GM23338 (cell line): ENCODE results near the gene BMP8B. TPM values are rescaled to one million over a fixed set of nuclear protein-coding genes. Genes with fewer than 3 reads are reported as not detected.

Experiments
- ATAC-seq: fragments of 200-7000 bp; cut with Tn5 transposase; 3 replicates; pipeline ENCODE4 v1.9.1; 2020
- DNase-seq: peaks from one replicate; pipeline ENCODE4 v3.0.0-alpha.2; 2015; ENCODE audit warnings: low spot score
- H2AFZ ChIP-seq: fragments of 200-600 bp; sonication (generic); 2 replicates; pipeline ENCODE4 v1.8.0; 2016; ENCODE audit warnings: antibody characterized with exemption, mild to moderate bottlenecking, moderate library complexity
- H3F3A ChIP-seq: fragments of 200-600 bp; sonication (generic); replicated peaks from 2 replicates; pipeline ENCODE4 v1.8.0; 2017; ENCODE audit warnings: antibody characterized with exemption, mixed run types, low read depth
- H3K27ac ChIP-seq: fragments of 200-600 bp; sonication (generic); 2 replicates; pipeline ENCODE4 v1.6.1; 2016; ENCODE audit warnings: low read depth
- H3K27me3 ChIP-seq: fragments of 200-600 bp; sonication (generic); 2 replicates; pipeline ENCODE4 v1.8.0; 2016; ENCODE audit warnings: mild to moderate bottlenecking, mixed run types, moderate library complexity; ENCODE audit not compliant: insufficient read depth
- H3K36me3 ChIP-seq: fragments of 200-600 bp; sonication (generic); 2 replicates; pipeline ENCODE4 v1.8.0; 2016; ENCODE audit warnings: mild to moderate bottlenecking; ENCODE audit not compliant: insufficient read depth
- H3K4me1 ChIP-seq: fragments of 200-600 bp; sonication (generic); 2 replicates; pipeline ENCODE4 v1.8.0; 2016; ENCODE audit warnings: mild to moderate bottlenecking, moderate library complexity; ENCODE audit not compliant: insufficient read depth
- H3K4me2 ChIP-seq: fragments of 200-600 bp; sonication (generic); 2 replicates; pipeline ENCODE4 v1.7.1; 2017; ENCODE audit warnings: mixed run types
- H3K4me3 ChIP-seq: fragments of 200-600 bp; sonication (generic); 2 replicates; pipeline ENCODE4 v1.6.1; 2016; ENCODE audit warnings: mixed run types
- H3K79me2 ChIP-seq: fragments of 200-600 bp; sonication (generic); replicated peaks from 2 replicates; pipeline ENCODE4 v1.8.0; 2017; ENCODE audit warnings: mild to moderate bottlenecking; ENCODE audit not compliant: insufficient read depth
- H3K9me2 ChIP-seq: fragments of 200-600 bp; sonication (generic); 2 replicates; pipeline ENCODE4 v1.8.0; 2017; ENCODE audit not compliant: insufficient read depth
- H4K20me1 ChIP-seq: fragments of 200-600 bp; sonication (generic); replicated peaks from 2 replicates; pipeline ENCODE4 v1.8.0; 2017; ENCODE audit warnings: mild to moderate bottlenecking; ENCODE audit not compliant: insufficient read depth
- H3K27ac Mint-ChIP-seq: 2 replicates; pipeline ENCODE4 v1.8.0; 2020; ENCODE audit warnings: inconsistent platforms, mild to moderate bottlenecking, moderate library complexity, mixed read lengths
- H3K27me3 Mint-ChIP-seq: 3 replicates; pipeline ENCODE4 v1.8.0; 2022; ENCODE audit warnings: low read depth, mild to moderate bottlenecking, moderate library complexity, mixed read lengths, inconsistent platforms; ENCODE audit not compliant: insufficient read depth, poor library complexity
- H3K36me3 Mint-ChIP-seq: 3 replicates; pipeline ENCODE4 v1.8.0; 2021; ENCODE audit warnings: low read depth, mild to moderate bottlenecking, inconsistent platforms, moderate library complexity, mixed read lengths
- H3K4me1 Mint-ChIP-seq: 3 replicates; pipeline ENCODE4 v1.8.0; 2020; ENCODE audit warnings: mild to moderate bottlenecking, inconsistent platforms, mixed read lengths
- H3K4me3 Mint-ChIP-seq: 3 replicates; pipeline ENCODE4 v1.8.0; 2021; ENCODE audit warnings: moderate library complexity, mild to moderate bottlenecking, inconsistent platforms, mixed read lengths
- H3K9me3 Mint-ChIP-seq: 3 replicates; pipeline ENCODE4 v1.8.0; 2020; ENCODE audit warnings: moderate library complexity, mild to moderate bottlenecking, inconsistent platforms, mixed read lengths
- EZH2 ChIP-seq: fragments of 200-600 bp; sonication (generic); IDR thresholded peaks from one replicate; pipeline ENCODE4 v1.8.0; 2017; ENCODE audit warnings: antibody characterized with exemption, mild to moderate bottlenecking, low read depth; ENCODE audit not compliant: unreplicated experiment
- EZH2phosphoT487 ChIP-seq: fragments of 200-600 bp; sonication (generic); IDR thresholded peaks from one replicate; pipeline ENCODE4 v1.8.1; 2018; ENCODE audit warnings: antibody characterized with exemption; ENCODE audit not compliant: unreplicated experiment
- polyA plus RNA-seq: library from polyadenylated mRNA; unstranded; fragments of >200 nt; fragmentation: Nextera tagmentation; extraction: Ambion mirVana; gene quantifications from 2 replicates; pipeline ENCODE4 v1.2.1, GENCODE V29; 2016
- total RNA-seq: library from RNA; depleted of rRNA; stranded (reverse); fragments of >200 nt; shearing (Covaris generic); gene quantifications from 2 replicates; pipeline ENCODE4 v1.2.3, GENCODE V29; 2014
- TF ChIP-seq, protein P1 (sequence below): fragments of 250-450 bp; sonication (Bioruptor Pico); IDR thresholded peaks from 2 replicates; pipeline ENCODE4 v1.5.0; 2020; ENCODE audit warnings: mild to moderate bottlenecking, moderate library complexity

BMP8B gene
- total and polyA plus RNA-seq, 2 experiments from 2014 or later, result 0.16 to 0.90 TPM

- TF ChIP-seq, protein P1, sequence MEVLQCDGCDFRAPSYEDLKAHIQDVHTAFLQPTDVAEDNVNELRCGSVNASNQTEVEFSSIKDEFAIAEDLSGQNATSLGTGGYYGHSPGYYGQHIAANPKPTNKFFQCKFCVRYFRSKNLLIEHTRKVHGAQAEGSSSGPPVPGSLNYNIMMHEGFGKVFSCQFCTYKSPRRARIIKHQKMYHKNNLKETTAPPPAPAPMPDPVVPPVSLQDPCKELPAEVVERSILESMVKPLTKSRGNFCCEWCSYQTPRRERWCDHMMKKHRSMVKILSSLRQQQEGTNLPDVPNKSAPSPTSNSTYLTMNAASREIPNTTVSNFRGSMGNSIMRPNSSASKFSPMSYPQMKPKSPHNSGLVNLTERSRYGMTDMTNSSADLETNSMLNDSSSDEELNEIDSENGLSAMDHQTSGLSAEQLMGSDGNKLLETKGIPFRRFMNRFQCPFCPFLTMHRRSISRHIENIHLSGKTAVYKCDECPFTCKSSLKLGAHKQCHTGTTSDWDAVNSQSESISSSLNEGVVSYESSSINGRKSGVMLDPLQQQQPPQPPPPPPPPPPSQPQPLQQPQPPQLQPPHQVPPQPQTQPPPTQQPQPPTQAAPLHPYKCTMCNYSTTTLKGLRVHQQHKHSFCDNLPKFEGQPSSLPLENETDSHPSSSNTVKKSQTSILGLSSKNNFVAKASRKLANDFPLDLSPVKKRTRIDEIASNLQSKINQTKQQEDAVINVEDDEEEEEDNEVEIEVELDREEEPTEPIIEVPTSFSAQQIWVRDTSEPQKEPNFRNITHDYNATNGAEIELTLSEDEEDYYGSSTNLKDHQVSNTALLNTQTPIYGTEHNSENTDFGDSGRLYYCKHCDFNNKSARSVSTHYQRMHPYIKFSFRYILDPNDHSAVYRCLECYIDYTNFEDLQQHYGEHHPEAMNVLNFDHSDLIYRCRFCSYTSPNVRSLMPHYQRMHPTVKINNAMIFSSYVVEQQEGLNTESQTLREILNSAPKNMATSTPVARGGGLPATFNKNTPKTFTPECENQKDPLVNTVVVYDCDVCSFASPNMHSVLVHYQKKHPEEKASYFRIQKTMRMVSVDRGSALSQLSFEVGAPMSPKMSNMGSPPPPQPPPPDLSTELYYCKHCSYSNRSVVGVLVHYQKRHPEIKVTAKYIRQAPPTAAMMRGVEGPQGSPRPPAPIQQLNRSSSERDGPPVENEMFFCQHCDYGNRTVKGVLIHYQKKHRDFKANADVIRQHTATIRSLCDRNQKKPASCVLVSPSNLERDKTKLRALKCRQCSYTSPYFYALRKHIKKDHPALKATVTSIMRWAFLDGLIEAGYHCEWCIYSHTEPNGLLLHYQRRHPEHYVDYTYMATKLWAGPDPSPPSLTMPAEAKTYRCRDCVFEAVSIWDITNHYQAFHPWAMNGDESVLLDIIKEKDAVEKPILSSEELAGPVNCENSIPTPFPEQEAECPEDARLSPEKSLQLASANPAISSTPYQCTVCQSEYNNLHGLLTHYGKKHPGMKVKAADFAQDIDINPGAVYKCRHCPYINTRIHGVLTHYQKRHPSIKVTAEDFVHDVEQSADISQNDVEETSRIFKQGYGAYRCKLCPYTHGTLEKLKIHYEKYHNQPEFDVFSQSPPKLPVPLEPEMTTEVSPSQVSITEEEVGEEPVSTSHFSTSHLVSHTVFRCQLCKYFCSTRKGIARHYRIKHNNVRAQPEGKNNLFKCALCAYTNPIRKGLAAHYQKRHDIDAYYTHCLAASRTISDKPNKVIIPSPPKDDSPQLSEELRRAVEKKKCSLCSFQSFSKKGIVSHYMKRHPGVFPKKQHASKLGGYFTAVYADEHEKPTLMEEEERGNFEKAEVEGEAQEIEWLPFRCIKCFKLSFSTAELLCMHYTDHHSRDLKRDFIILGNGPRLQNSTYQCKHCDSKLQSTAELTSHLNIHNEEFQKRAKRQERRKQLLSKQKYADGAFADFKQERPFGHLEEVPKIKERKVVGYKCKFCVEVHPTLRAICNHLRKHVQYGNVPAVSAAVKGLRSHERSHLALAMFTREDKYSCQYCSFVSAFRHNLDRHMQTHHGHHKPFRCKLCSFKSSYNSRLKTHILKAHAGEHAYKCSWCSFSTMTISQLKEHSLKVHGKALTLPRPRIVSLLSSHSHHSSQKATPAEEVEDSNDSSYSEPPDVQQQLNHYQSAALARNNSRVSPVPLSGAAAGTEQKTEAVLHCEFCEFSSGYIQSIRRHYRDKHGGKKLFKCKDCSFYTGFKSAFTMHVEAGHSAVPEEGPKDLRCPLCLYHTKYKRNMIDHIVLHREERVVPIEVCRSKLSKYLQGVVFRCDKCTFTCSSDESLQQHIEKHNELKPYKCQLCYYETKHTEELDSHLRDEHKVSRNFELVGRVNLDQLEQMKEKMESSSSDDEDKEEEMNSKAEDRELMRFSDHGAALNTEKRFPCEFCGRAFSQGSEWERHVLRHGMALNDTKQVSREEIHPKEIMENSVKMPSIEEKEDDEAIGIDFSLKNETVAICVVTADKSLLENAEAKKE (CRISPR knock-in tag), result no peak
Observed at GRCh38 chr1:39755965-39756659, 32.6 kb downstream of the BMP8B start (continued).

GRCh38 chr1:39754906-39755504, 33.7 kb downstream of the BMP8B start:
- H3K36me3 Mint-ChIP-seq, result peaks cover 52% of the 10 kb centered on the region
- no peak overlapping the region for H3K4me3 Mint-ChIP-seq
- Histone ChIP-seq H3K79me2 (no peaks in the 10 kb centered on the region), H3K4me1 (no peaks in the 10 kb centered on the region), H3K4me3 (no peak overlapping the region), H4K20me1 (peaks cover 8% of the 10 kb centered on the region), H2AFZ (no peak overlapping the region), H3K36me3 (peaks cover 10% of the 10 kb centered on the region; the same call in 1 of the 2 replicates), H3K27me3 (no peaks in the 10 kb centered on the region), H3K27ac (no peak overlapping the region), H3K9me2 (no peaks in the 10 kb centered on the region), H3F3A (no peaks in the 10 kb centered on the region), H3K4me2 (no peak overlapping the region)
- TF ChIP-seq EZH2 (no peak), EZH2phosphoT487 (no peak)
- DNase-seq (no peak), ATAC-seq (no peak)
- H3K4me1 Mint-ChIP-seq, result no peaks in the 10 kb centered on the region; the same call in 2 of the 3 replicates
- H3K27ac Mint-ChIP-seq, result no peak overlapping the region
- no peaks in the 10 kb centered on the region for H3K27me3 Mint-ChIP-seq
- peaks cover 7% of the 10 kb centered on the region; the same call in 2 of the 3 replicates for H3K9me3 Mint-ChIP-seq
